Measurements from ENCODE around the gene MARK2. TPM values are rescaled to one million over a fixed set of nuclear protein-coding genes. Genes with fewer than 3 reads are reported as not detected.

MARK2 gene
- polyA plus RNA-seq, 1 donor (not counting 4 experiments of a cell fraction or from before 2014, with no cell fraction given): 20.8 TPM

- no peak for TF ChIP-seq CTCF (optimal IDR thresholded peaks at IDR 0.05 in 1 of 3, IDR thresholded peaks at IDR 0.05 in 1 of 3, conservative IDR thresholded peaks at IDR 0.05 in 1 of 3; ENCODE audit: extremely low read depth in 1 of 3, insufficient read depth in 2 of 3, low read length in 3 of 3)
- no peak for TF ChIP-seq EZH2 (IDR thresholded peaks at IDR 0.05; ENCODE audit: low read length)
- DNase-seq (ENCODE audit: low read depth, low spot score) (no peak), FAIRE-seq (no peak)
- H2AFZ ChIP-seq (ENCODE audit: control insufficient read depth, low read length): no peak overlapping the region
- dilution Hi-C loops (cut with MboI; ENCODE audit: extremely low pct_ligation_motif_present, low sequenced_read_pairs): no loop called here
- peaks cover 6 to 12% of the 10 kb centered on the region in 2 experiments for H3K36me3 ChIP-seq (ENCODE audit: control insufficient read depth in 2 of 2, extremely low read depth in 1 of 2, insufficient read depth in 2 of 2, low read length in 2 of 2)
- H3K27ac ChIP-seq (ENCODE audit: control insufficient read depth, insufficient read depth, low read length): no peak overlapping the region
- no peak overlapping the region for H3K9ac ChIP-seq (ENCODE audit: control insufficient read depth, extremely low read depth, insufficient read depth, low read length)
- H3K79me2 ChIP-seq (ENCODE audit: control insufficient read depth, insufficient read depth, low read length): peaks cover 50% of the 10 kb centered on the region
- no peaks in the 10 kb centered on the region for H3K9me1 ChIP-seq (ENCODE audit: control insufficient read depth, extremely low read depth, insufficient read depth, low read length)
- H3K4me3 ChIP-seq (ENCODE audit: control insufficient read depth in 2 of 3, extremely low read depth in 1 of 3, insufficient read depth in 2 of 3, low read depth in 1 of 3, low read length in 3 of 3): no peak overlapping the region
- H3K27me3 ChIP-seq (ENCODE audit: control insufficient read depth, extremely low read depth, insufficient read depth, low read length): no peaks in the 10 kb centered on the region
- peaks cover 17% of the 10 kb centered on the region for H3K4me1 ChIP-seq (ENCODE audit: control insufficient read depth, extremely low read depth, insufficient read depth, low read length)
- no peaks in the 10 kb centered on the region for H3K9me3 ChIP-seq (ENCODE audit: control insufficient read depth, low read depth, low read length)
- no peaks in the 10 kb centered on the region for H4K20me1 ChIP-seq (ENCODE audit: control insufficient read depth, extremely low read depth, insufficient read depth, low read length)
- H3K4me2 ChIP-seq (ENCODE audit: control insufficient read depth, extremely low read depth, insufficient read depth, low read depth, low read length): no peak overlapping the region
These were observed 103.0 kb downstream of the MARK2 start for GRCh38 chr11:63941901-63942300.

- DNase-seq (ENCODE audit: low read depth, low spot score) (no peak), FAIRE-seq (no peak)
- Histone ChIP-seq H4K20me1 (ENCODE audit: control insufficient read depth, extremely low read depth, insufficient read depth, low read length) (no peaks in the 10 kb centered on the region), H3K9ac (ENCODE audit: control insufficient read depth, extremely low read depth, insufficient read depth, low read length) (no peak overlapping the region), H2AFZ (ENCODE audit: control insufficient read depth, low read length) (no peak overlapping the region), H3K9me3 (ENCODE audit: control insufficient read depth, low read depth, low read length) (no peaks in the 10 kb centered on the region), H3K4me2 (ENCODE audit: control insufficient read depth, extremely low read depth, insufficient read depth, low read depth, low read length) (no peak overlapping the region), H3K27me3 (ENCODE audit: control insufficient read depth, extremely low read depth, insufficient read depth, low read length) (no peaks in the 10 kb centered on the region), H3K27ac (ENCODE audit: control insufficient read depth, insufficient read depth, low read length) (no peak overlapping the region), H3K4me3 (ENCODE audit: control insufficient read depth in 2 of 3, extremely low read depth in 1 of 3, insufficient read depth in 2 of 3, low read depth in 1 of 3, low read length in 3 of 3) (no peak overlapping the region), H3K79me2 (ENCODE audit: control insufficient read depth, insufficient read depth, low read length) (peaks cover 50% of the 10 kb centered on the region), H3K9me1 (ENCODE audit: control insufficient read depth, extremely low read depth, insufficient read depth, low read length) (no peaks in the 10 kb centered on the region), H3K36me3 (ENCODE audit: control insufficient read depth in 2 of 2, extremely low read depth in 1 of 2, insufficient read depth in 2 of 2, low read length in 2 of 2) (peaks cover 6 to 12% of the 10 kb centered on the region in 2 experiments), H3K4me1 (ENCODE audit: control insufficient read depth, extremely low read depth, insufficient read depth, low read length) (peaks cover 15% of the 10 kb centered on the region)
- dilution Hi-C loops (cut with MboI; ENCODE audit: extremely low pct_ligation_motif_present, low sequenced_read_pairs): no loop called here
- TF ChIP-seq CTCF (optimal IDR thresholded peaks at IDR 0.05 in 1 of 3, IDR thresholded peaks at IDR 0.05 in 1 of 3, conservative IDR thresholded peaks at IDR 0.05 in 1 of 3; ENCODE audit: extremely low read depth in 1 of 3, insufficient read depth in 2 of 3, low read length in 3 of 3) (no peak), EZH2 (IDR thresholded peaks at IDR 0.05; ENCODE audit: low read length) (no peak)
These were observed 103.9 kb downstream of the MARK2 start for GRCh38 chr11:63942803-63943202.

Measured in keratinocyte (primary cell).